GM18870 (cell line): ENCODE data around the gene GLT1D1.

ENCODE experiments used
- ATAC-seq: cut with Tn5 transposase; IDR thresholded peaks from one replicate; pipeline ENCODE4 v1.9.1; 2021; ENCODE audit warnings: moderate library complexity; ENCODE audit not compliant: unreplicated experiment

GLT1D1 gene

DNA sequence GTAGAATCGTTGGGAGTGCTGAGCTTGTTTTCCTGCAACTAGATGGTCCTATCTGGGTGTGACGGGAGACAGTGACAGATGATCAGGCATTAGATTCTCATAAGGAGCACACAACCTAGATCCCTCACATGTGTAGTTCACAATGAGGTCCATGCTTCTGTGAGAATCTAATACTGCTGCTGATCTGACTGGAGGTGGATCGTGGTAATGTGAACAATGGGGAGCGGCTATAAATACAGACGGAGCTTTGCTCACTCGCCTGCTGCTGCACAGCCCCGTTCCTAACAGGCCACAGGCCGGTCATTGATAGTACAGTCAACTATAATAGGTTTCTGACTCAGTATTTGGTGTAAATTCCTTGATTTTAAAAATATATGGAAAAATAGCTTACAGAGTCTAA lies 138.8 kb downstream of the GLT1D1 start:
- no peak for ATAC-seq

DNA sequence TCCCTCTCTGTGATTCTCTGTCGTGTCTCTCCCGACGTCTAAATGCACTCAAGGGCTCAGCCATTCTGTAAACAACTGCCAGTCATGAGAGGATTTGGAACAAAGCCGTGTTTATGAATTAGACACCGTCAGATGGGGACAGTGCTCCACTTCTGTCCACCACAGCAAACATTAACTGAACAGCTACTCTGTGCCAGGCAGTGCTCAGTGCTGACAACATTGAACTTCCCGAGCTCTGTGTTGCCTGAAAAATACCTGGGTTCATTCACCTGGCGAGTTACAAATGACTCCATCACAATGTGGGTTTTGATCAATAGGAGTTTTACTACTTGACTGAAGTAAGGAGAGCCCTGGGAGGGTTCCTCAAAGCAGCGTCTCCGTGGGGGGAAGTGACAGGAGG lies 139.3 kb downstream of the GLT1D1 start:
- ATAC-seq, result no peak

GRCh38 chr12:128994856-128995255 lies 141.6 kb downstream of the GLT1D1 start:
- no peak for ATAC-seq

DNA sequence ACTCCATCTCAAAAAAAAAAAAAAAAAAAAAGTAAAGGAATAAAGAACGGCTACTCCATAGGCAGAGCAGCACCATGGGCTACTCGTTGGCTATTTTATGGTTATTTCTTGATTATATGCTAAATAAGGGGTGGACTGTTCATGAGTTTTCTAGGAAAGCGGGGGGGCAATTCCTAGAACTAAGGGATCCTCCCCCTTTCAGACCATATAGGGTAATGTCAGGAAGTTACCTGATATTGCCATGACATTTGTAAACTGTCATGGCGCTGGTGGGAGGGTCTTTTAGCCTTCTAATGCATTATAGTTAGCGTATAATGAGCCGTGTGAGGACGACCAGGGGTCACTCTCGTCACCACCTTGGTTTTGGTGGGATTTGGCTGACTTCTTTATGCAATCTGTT lies 142.3 kb downstream of the GLT1D1 start:
- no peak for ATAC-seq

DNA sequence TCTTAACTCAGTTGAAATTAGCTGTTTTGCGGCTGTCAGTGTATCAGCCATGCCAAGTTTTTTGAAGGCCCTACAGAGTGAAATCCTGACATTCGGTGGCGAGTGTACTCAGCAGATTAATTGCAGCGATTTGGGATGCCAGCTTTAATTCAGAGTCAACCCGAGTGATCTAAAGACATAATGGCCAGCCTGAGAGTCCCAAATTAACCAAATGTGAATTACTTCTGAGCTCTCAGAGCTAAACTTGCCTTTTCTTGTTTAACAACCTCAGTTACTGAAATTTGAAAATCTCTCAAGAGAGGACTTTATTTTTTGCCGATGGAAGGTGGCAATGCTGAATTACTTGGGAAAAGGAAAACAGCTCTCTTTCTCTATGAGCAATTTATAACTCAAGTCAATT lies 148.5 kb downstream of the GLT1D1 start:
- no peak for ATAC-seq

DNA sequence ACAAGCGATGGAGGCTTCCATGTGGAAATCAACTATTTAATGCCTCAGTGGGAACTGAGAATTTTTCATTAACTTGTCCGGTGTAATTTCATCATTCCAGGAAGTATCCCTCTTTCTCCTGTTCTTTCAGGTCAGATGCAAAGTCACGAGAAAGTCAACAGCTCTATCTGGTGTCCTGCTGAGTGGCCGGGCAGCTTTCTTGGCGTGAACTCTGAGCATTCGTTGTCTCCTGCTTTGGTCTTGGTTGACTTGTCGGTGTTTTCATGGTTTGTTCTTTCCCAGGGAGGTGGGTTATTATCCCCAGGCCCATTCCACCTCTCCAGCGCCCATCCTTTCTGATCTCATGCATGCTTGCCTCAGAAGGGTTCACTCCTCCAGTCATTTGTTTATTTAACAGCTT lies 149.1 kb downstream of the GLT1D1 start:
- no peak for ATAC-seq

DNA sequence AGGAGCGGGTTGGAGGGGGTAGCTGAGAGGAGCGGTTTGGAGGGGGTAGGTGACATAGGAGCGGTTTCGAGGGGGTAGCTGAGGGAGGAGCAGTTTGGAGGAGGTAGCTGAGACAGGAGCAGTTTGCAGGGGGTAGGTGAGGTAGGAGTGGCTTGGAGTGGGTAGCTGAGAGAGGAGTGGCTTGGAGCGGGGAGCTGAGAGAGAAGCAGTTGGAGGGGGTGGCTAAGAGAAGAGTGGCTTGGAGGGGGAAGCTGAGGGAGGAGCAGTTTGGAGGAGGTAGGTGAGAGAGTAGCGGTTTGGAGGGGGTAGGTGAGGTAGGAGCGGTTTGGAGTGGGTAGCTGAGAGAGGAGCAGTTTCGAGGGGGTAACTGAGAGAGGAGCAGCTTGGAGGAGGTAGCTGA lies 152.1 kb downstream of the GLT1D1 start:
- no peak for ATAC-seq

- no peak for ATAC-seq
These were observed 152.6 kb downstream of the GLT1D1 start for GRCh38 chr12:129005829-129006228.

- ATAC-seq, result no peak
These were observed 156.8 kb downstream of the GLT1D1 start for GRCh38 chr12:129009833-129010622.

- ATAC-seq, result no peak
These were observed 162.9 kb downstream of the GLT1D1 start for GRCh38 chr12:129016159-129016558.

GRCh38 chr12:129025055-129025454 lies 171.8 kb downstream of the GLT1D1 start:
- ATAC-seq, result no peak

DNA sequence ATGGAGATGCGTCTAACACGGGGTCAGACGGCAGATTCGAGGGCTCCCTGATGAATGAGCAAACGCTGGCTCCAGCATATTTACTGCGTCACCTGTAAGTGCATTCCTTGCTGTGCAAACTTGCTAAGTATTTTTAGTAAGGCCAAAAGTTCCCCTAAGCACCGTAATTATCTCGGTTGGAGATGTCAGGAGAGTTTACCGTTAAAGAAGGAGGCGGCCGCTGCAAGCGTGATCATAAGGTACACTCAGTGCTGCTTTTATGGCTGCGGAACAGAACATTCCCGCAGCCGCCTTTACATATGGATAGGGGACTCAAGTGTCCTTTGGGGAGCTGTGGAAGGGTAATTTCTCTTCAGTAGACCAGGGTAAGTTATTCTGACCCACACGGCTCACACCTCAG lies 175.6 kb downstream of the GLT1D1 start:
- no peak for ATAC-seq
